AG04449 (cell line): Measurements from ENCODE around the gene CCDC144A.
"Not testable (repeated sequence)": the region's sequence is repeated elsewhere in the genome, so short reads cannot be mapped to it uniquely, and the experiment has no call there.

Experiments used
- CTCF ChIA-PET: fragments of 350-600 bp; formaldehyde crosslinking; extraction: SDS; loops from one replicate; lab custom pipeline; 2021; ENCODE audit warnings: antibody characterized with exemption; lab: Yijun Ruan, JAX
- POLR2A ChIA-PET: fragments of 400-600, 350-600 bp; formaldehyde crosslinking; extraction: SDS; loops from one replicate; lab custom pipeline; 2020; ENCODE audit warnings: antibody characterized with exemption, inconsistent platforms; lab: Yijun Ruan, JAX
- DNase-seq: peaks from one replicate; pipeline ENCODE4 v3.0.0-alpha.2; 2010; ENCODE audit warnings: low read depth, low spot score
- H3K4me3 ChIP-seq: 2 replicates; pipeline ENCODE4 v1.5.1; 2011; ENCODE audit warnings: low read depth, mild to moderate bottlenecking, control low read depth, low read length
- CTCF ChIP-seq: IDR thresholded peaks from one replicate; pipeline ENCODE4 v1.5.1; 2011; ENCODE audit warnings: mild to moderate bottlenecking, moderate library complexity, low read length, control low read depth, inconsistent platforms; ENCODE audit not compliant: insufficient read depth; ENCODE audit errors: missing control alignments

CCDC144A gene

GRCh38 chr17:16812126-16812525 lies 122.1 kb downstream of the CCDC144A start:
- POLR2A ChIA-PET, H3K4me3 ChIP-seq, CTCF ChIA-PET, DNase-seq: not testable (repeated sequence)

GRCh38 chr17:16814439-16814838 lies 124.4 kb downstream of the CCDC144A start:
- no peak for DNase-seq
- ChIA-PET POLR2A (no interaction called here), CTCF (no interaction called here)
- H3K4me3 ChIP-seq = no peak overlapping the region
- no peak for TF ChIP-seq CTCF

- no peak for DNase-seq
- POLR2A ChIA-PET = no interaction called here
- CTCF ChIA-PET = no interaction called here
- TF ChIP-seq CTCF = no peak
- H3K4me3 ChIP-seq = no peak overlapping the region
Measured at GRCh38 chr17:16817201-16817600, 127.2 kb downstream of the CCDC144A start.

- POLR2A ChIA-PET, DNase-seq, H3K4me3 ChIP-seq, CTCF ChIA-PET: not testable (repeated sequence)
Measured at GRCh38 chr17:16817940-16818339, 127.9 kb downstream of the CCDC144A start.

GRCh38 chr17:16818340-16818739 lies 128.3 kb downstream of the CCDC144A start:
- POLR2A ChIA-PET = no interaction called here
- H3K4me3 ChIP-seq = no peak overlapping the region
- CTCF ChIA-PET = no interaction called here
- no peak for TF ChIP-seq CTCF
- no peak for DNase-seq

- no peak for TF ChIP-seq CTCF
- DNase-seq = no peak
- CTCF ChIA-PET = no interaction called here
- POLR2A ChIA-PET = no interaction called here
- no peak overlapping the region for H3K4me3 ChIP-seq
Measured at GRCh38 chr17:16818821-16819683, 129.0 kb downstream of the CCDC144A start.

- CTCF ChIA-PET = no interaction called here
- no peak for TF ChIP-seq CTCF
- H3K4me3 ChIP-seq = no peak overlapping the region
- no peak for DNase-seq
- POLR2A ChIA-PET = no interaction called here
Measured at GRCh38 chr17:16820161-16820877, 130.3 kb downstream of the CCDC144A start.
